Skeletal muscle satellite cell (primary cell): ENCODE data around the gene ABCA9.
"Not testable (repeated sequence)": the region's sequence is repeated elsewhere in the genome, so short reads cannot be mapped to it uniquely, and the experiment has no call there.

Experiments used
- H3K27me3 ChIP-seq: 2 replicates; pipeline ENCODE4 v1.7.0; 2013; ENCODE audit warnings: low read length; ENCODE audit not compliant: control insufficient read depth, insufficient read depth
- H3K36me3 ChIP-seq: 2 replicates; pipeline ENCODE4 v1.7.0; 2013; ENCODE audit warnings: mild to moderate bottlenecking, control low read depth, low read length; ENCODE audit not compliant: insufficient read depth
- H3K4me1 ChIP-seq: 2 replicates; pipeline ENCODE4 v1.7.0; 2013; ENCODE audit warnings: low read length; ENCODE audit not compliant: control insufficient read depth, insufficient read depth
- H3K4me2 ChIP-seq: 2 replicates; pipeline ENCODE4 v1.7.0; 2013; ENCODE audit warnings: mild to moderate bottlenecking, low read length
- H3K4me3 ChIP-seq: 2 replicates; pipeline ENCODE4 v1.7.0; 2013; ENCODE audit warnings: low read length
- H3K9ac ChIP-seq: 2 replicates; pipeline ENCODE4 v1.7.0; 2013; ENCODE audit warnings: mild to moderate bottlenecking, low read depth, low read length, moderate library complexity
- H3K9me3 ChIP-seq: replicated peaks from 2 replicates; pipeline ENCODE4 v1.7.0; 2013; ENCODE audit warnings: mild to moderate bottlenecking, control low read depth, low read length

Gene ABCA9

DNA sequence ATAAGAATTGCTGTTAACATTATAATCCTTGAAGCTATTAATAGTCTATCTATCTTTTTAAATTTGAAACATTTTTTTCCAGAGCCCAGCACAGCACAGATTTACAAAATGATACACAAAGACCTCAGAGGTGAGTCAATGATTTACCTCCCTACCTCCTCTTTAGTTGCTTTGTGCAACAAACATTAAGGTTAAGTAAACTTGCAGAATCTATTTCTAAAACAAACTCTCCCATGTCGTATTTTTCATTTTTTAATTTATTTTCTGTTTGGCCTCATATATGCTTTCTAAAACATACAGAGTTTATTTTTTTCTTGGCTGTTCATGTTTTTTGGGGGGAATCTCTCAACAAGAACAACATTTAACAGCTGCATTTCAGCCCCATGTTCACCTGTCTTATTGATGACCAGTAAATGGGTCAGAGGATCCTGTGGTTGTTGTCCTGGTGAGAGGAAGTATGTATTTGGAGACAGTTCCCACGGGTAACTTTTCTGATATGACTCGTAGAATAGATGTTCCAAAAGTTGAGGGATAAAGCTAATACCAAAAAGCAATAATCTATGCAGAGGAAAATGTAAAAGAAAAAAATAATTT lies 42.6 kb downstream of the ABCA9 start:
- Histone ChIP-seq H3K27me3 (no peaks in the 10 kb centered on the region), H3K9me3 (no peaks in the 10 kb centered on the region)

GRCh38 chr17:69015631-69016030 lies 45.1 kb downstream of the ABCA9 start:
- no peak overlapping the region for H3K9ac ChIP-seq
- no peaks in the 10 kb centered on the region for H3K9me3 ChIP-seq

More for the DNA sequence above, 42.6 kb downstream of the ABCA9 start:
- H3K4me3 ChIP-seq, result no peak overlapping the region
- peaks cover 9% of the 10 kb centered on the region for H3K4me1 ChIP-seq
- no peak overlapping the region for H3K9ac ChIP-seq
- H3K36me3 ChIP-seq, result no peaks in the 10 kb centered on the region
- H3K4me2 ChIP-seq, result no peak overlapping the region

DNA sequence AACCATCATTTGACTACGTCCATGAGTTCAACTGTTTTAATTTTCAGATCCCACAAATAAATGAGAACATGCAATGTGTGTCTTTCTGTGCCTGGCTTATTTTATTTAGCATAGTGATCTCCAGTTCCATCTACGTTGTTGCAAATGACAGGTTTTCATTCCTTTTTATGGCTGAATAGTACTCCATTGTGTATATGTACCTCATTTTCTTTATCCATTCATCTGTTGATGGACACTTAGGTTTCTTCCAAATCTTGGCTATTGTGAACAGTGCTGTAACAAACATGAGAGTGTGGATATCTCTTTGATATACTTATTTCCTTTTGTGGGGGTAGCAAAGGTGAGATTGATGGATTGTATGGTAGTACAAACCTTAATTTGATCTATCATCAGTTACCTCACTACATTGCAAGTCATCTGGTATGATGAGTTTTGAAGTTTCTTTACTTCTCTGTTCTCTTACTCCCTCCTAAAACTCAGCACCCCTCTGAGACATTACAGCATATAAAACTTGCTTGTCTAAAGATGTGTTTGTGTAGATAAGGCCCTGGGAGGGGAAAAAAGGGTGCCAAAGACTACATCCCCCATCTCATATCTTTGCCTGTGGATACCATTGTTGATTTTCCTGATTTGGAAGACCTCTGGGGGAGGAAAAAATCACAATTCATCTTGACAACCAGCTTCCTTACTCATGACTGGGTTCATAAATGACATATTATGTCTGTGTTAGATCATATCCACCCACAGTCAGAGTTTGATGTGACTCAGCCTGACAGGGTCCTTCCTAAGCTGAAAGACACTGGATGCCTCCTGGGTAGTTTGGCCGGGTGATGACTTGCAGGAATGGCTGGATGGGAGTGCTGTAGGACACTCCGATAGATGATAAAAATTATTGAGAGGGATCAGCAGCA lies 47.6 kb downstream of the ABCA9 start:
- Histone ChIP-seq H3K9me3 (no peaks in the 10 kb centered on the region), H3K9ac (no peak overlapping the region), H3K4me3 (no peak overlapping the region), H3K4me1 (peaks cover 14% of the 10 kb centered on the region), H3K27me3 (no peaks in the 10 kb centered on the region), H3K4me2 (peak overlapping the region; percentile 26), H3K36me3 (no peaks in the 10 kb centered on the region)

More at GRCh38 chr17:69015631-69016030, 45.1 kb downstream of the ABCA9 start:
- H3K27me3 ChIP-seq, result no peaks in the 10 kb centered on the region
- no peak overlapping the region for H3K4me3 ChIP-seq
- no peaks in the 10 kb centered on the region for H3K36me3 ChIP-seq
- H3K4me2 ChIP-seq, result no peak overlapping the region
- H3K4me1 ChIP-seq, result peaks cover 14% of the 10 kb centered on the region

GRCh38 chr17:69009930-69010329 lies 50.8 kb downstream of the ABCA9 start:
- no peak overlapping the region for H3K9ac ChIP-seq
- H3K36me3 ChIP-seq, result no peaks in the 10 kb centered on the region
- no peak overlapping the region for H3K4me2 ChIP-seq
- peaks cover 14% of the 10 kb centered on the region for H3K4me1 ChIP-seq
- H3K27me3 ChIP-seq, result no peaks in the 10 kb centered on the region
- no peaks in the 10 kb centered on the region for H3K9me3 ChIP-seq
- no peak overlapping the region for H3K4me3 ChIP-seq

DNA sequence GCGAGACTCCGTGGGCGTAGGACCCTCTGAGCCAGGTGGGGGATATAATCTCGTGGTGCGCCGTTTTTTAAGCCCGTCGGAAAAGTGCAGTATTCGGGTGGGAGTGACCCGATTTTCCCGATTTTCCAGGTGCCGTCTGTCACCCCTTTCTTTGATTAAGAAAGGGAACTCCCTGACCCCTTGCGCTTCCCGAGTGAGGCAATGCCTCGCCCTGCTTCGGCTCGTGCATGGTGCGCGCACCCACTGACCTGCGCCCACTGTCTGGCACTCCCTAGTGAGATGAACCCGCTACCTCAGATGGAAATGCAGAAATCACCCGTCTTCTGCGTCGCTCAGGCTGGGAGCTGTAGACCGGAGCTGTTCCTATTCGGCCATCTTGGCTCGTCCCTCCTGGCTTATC lies 56.0 kb downstream of the ABCA9 start:
- H3K9ac ChIP-seq, H3K4me1 ChIP-seq, H3K4me3 ChIP-seq, H3K4me2 ChIP-seq, H3K36me3 ChIP-seq, H3K9me3 ChIP-seq, H3K27me3 ChIP-seq: not testable (repeated sequence)

- not testable (repeated sequence) for H3K4me3 ChIP-seq, H3K36me3 ChIP-seq, H3K4me2 ChIP-seq, H3K9me3 ChIP-seq, H3K9ac ChIP-seq, H3K4me1 ChIP-seq, H3K27me3 ChIP-seq
These were observed 61.0 kb downstream of the ABCA9 start for GRCh38 chr17:68999743-69000142.

GRCh38 chr17:68993112-68993511 lies 67.6 kb downstream of the ABCA9 start:
- H3K4me3 ChIP-seq, result no peak overlapping the region
- H3K27me3 ChIP-seq, result no peaks in the 10 kb centered on the region
- no peaks in the 10 kb centered on the region for H3K9me3 ChIP-seq
- no peaks in the 10 kb centered on the region for H3K36me3 ChIP-seq
- no peak overlapping the region for H3K4me2 ChIP-seq
- no peaks in the 10 kb centered on the region for H3K4me1 ChIP-seq
- H3K9ac ChIP-seq, result no peak overlapping the region

- no peaks in the 10 kb centered on the region for H3K4me1 ChIP-seq
- no peak overlapping the region for H3K9ac ChIP-seq
- no peaks in the 10 kb centered on the region for H3K36me3 ChIP-seq
- H3K9me3 ChIP-seq, result no peaks in the 10 kb centered on the region
- H3K4me2 ChIP-seq, result no peak overlapping the region
- no peaks in the 10 kb centered on the region for H3K27me3 ChIP-seq
- no peak overlapping the region for H3K4me3 ChIP-seq
These were observed 72.8 kb downstream of the ABCA9 start for GRCh38 chr17:68987966-68988365.

DNA sequence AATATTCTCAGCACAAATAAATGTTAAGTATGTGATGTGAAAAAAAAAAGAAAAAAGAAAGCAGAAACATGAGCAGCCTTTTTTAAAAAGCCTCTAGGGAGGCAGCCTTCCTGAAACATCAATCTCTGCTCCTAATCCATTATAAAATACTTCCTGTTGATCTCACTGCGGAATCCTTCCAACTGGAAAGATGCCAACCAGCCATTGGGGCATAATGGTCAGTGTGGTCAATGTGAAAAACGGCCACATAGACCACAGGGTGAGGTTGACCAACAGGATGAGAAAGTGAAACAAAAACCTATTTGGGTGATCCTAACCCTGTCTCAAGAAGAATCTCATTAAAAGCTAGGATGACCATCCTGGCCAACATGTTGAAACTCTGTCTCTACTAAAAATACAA lies 79.4 kb downstream of the ABCA9 start:
- Histone ChIP-seq H3K36me3 (no peaks in the 10 kb centered on the region), H3K9me3 (no peaks in the 10 kb centered on the region), H3K27me3 (peaks cover 5% of the 10 kb centered on the region), H3K4me1 (peaks cover 9% of the 10 kb centered on the region), H3K9ac (no peak overlapping the region), H3K4me2 (peak overlapping the region; percentile 64), H3K4me3 (no peak overlapping the region)

- Histone ChIP-seq H3K9me3 (no peaks in the 10 kb centered on the region), H3K9ac (no peak overlapping the region), H3K4me1 (no peaks in the 10 kb centered on the region), H3K27me3 (no peaks in the 10 kb centered on the region), H3K4me3 (no peak overlapping the region), H3K36me3 (no peaks in the 10 kb centered on the region), H3K4me2 (no peak overlapping the region)
These were observed 87.5 kb downstream of the ABCA9 start for GRCh38 chr17:68973098-68973846.

DNA sequence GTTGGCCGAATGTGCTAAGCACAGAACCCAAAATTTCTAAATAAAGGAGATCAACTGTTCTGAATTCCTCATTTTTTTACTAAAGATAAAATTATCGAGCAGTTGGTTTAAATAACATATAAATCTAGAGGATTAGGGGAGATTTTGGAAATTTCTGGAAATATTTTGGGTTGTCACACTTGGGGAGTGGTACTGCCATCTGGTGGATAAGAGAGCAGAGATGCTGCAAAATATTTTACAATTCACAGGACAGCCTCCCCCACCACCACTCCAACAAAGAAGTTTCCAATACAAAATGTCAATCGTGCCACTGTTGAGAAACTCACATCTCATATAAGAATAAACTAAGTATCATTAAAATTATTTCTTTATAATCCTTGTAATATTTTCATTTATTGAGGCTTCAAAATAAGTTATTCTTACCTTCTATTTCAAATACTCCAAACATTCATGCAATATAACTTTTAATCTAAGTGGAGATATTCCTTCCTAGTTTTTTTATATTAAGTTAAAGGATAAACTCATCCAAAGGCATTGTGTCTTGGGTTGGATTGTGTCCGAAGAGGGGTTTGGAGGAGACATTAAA lies 88.5 kb downstream of the ABCA9 start:
- H3K36me3 ChIP-seq, result no peaks in the 10 kb centered on the region
- no peaks in the 10 kb centered on the region for H3K4me1 ChIP-seq
- H3K9ac ChIP-seq, result no peak overlapping the region
- no peaks in the 10 kb centered on the region for H3K27me3 ChIP-seq
- H3K4me2 ChIP-seq, result no peak overlapping the region
- no peaks in the 10 kb centered on the region for H3K9me3 ChIP-seq
- no peak overlapping the region for H3K4me3 ChIP-seq
